Measurements from ENCODE around the gene ADK. TPM values are rescaled to one million over a fixed set of nuclear protein-coding genes. Genes with fewer than 3 reads are reported as not detected.

The ADK gene
- total and polyA plus RNA-seq, 2 of the 4 experiments (the other 2 are of a cell fraction) = 30.6 to 40.9 TPM

- CTCF ChIA-PET = interaction anchor here (0.5 kb wide), 1 partner anchor 230 kb away, joined by 3 read pairs; no protein-coding TSS in a partner anchor
- H3K27ac ChIP-seq (ENCODE audit: insufficient read depth, low read length) = peak overlapping the region; percentile 40; the same call in 1 of the 2 replicates
Observed at GRCh38 chr10:74110120-74110519, 40.9 kb upstream of the ADK start.

More at GRCh38 chr10:74110120-74110519, 40.9 kb upstream of the ADK start:
- Histone ChIP-seq H3K27me3 (ENCODE audit: control insufficient read depth, insufficient read depth, low read length) (no peaks in the 10 kb centered on the region), H3K4me1 (ENCODE audit: control insufficient read depth, insufficient read depth, low read length) (peaks cover 6% of the 10 kb centered on the region), H3K9me1 (ENCODE audit: insufficient read depth, low read length) (peaks cover 18% of the 10 kb centered on the region), H3K23ac (ENCODE audit: low read depth, low read length) (peak overlapping the region; percentile 3; the same call in 1 of the 2 replicates), H3K36me3 (ENCODE audit: control insufficient read depth, insufficient read depth, low read length) (peaks cover 83% of the 10 kb centered on the region), H2BK20ac (ENCODE audit: low read depth, low read length) (no peak overlapping the region), H4K5ac (ENCODE audit: low read depth, low read length) (no peak overlapping the region), H3K4me2 (ENCODE audit: low read depth, low read length) (no peak overlapping the region), H3K56ac (ENCODE audit: extremely low read depth, insufficient read depth, low read length) (no peak overlapping the region), H2AK5ac (ENCODE audit: low read depth, low read length) (no peak overlapping the region), H3K14ac (replicated peaks; ENCODE audit: low read depth, low read length) (no peak overlapping the region), H2BK15ac (ENCODE audit: low read depth, low read length) (no peak overlapping the region), H2BK5ac (ENCODE audit: low read depth, low read length, poor library complexity, severe bottlenecking) (no peak overlapping the region), H2BK120ac (ENCODE audit: low read depth, low read length) (no peak overlapping the region), H3K9me3 (ENCODE audit: control insufficient read depth, insufficient read depth, low read length) (no peaks in the 10 kb centered on the region), H2AFZ (replicated peaks; ENCODE audit: low read length, poor library complexity) (no peak overlapping the region), H2AK9ac (replicated peaks; ENCODE audit: low read depth, low read length, poor library complexity) (no peak overlapping the region), H4K8ac (ENCODE audit: low read depth in 2 of 2, low read length in 2 of 2) (no peak overlapping the region), H3K4me3 (ENCODE audit: insufficient read depth, low read depth, low read length) (no peak overlapping the region), H3K4ac (ENCODE audit: low read depth, low read length) (no peak overlapping the region), H3K79me1 (ENCODE audit: low read depth in 1 of 2, low read length in 2 of 2) (peaks cover 66 to 86% of the 10 kb centered on the region in 2 experiments), H3K9ac (ENCODE audit: low read depth, low read length) (no peak overlapping the region), H4K20me1 (ENCODE audit: insufficient read depth, low read length) (peaks cover 68% of the 10 kb centered on the region), H3K18ac (ENCODE audit: low read depth, low read length) (no peak overlapping the region), H4K91ac (ENCODE audit: insufficient read depth, low read depth, low read length) (no peak overlapping the region)
- BruUV-seq (replicated peaks) = TSS peak; percentile 22
- POLR2A ChIA-PET (ENCODE audit: unreplicated experiment) = no interaction called here
- no peak for TF ChIP-seq BHLHE40 (IDR thresholded peaks at IDR 0.05; ENCODE audit: low read depth, low read length)
- no peak for TF ChIP-seq MAFK (IDR thresholded peaks at IDR 0.05; ENCODE audit: low read depth, low read length)
- TF ChIP-seq SMC3 (IDR thresholded peaks at IDR 0.05; ENCODE audit: low read depth, low read length) = no peak
- TF ChIP-seq RCOR1 (IDR thresholded peaks at IDR 0.05; ENCODE audit: insufficient replicate concordance, low read length) = no peak
- TF ChIP-seq CEBPB (IDR thresholded peaks at IDR 0.05; ENCODE audit: low read depth, low read length) = no peak
- TF ChIP-seq ELK1 (IDR thresholded peaks at IDR 0.05; ENCODE audit: borderline replicate concordance, low read depth, low read length) = no peak
- ATAC-seq (ENCODE audit: low read depth) (no peak), DNase-seq (no peak)
- in situ Hi-C loops (cut with MboI; ENCODE audit: low sequenced_read_pairs) = no loop called here
- intact Hi-C loops (cut with micrococcal nuclease) = no loop called here
- no CpG with 5 or more reads among the region's 1 CpG for whole genome bisulfite sequencing, 2 experiments (ENCODE audit: extremely low coverage in 2 of 2, insufficient read length in 1 of 2)
- dilution Hi-C loops (cut with HindIII; ENCODE audit: low sequenced_read_pairs, unreplicated experiment) = no loop called here

Measured in IMR-90 (cell line).